CD8-positive, alpha-beta memory T cell (primary cell): Measurements from ENCODE around the gene CABP2. TPM values are rescaled to one million over a fixed set of nuclear protein-coding genes. Genes with fewer than 3 reads are reported as not detected.
"Not testable (repeated sequence)": the region's sequence is repeated elsewhere in the genome, so short reads cannot be mapped to it uniquely, and the experiment has no call there.

Source experiments
- CTCF ChIA-PET: fragments of 350-600 bp; sonication (Branson Sonifier 250); formaldehyde crosslinking; loops from one replicate; lab custom pipeline; 2021; ENCODE audit warnings: antibody characterized with exemption; lab: Charles Lee
- POLR2A ChIA-PET: fragments of 350-600 bp; sonication (Branson Sonifier 250); formaldehyde crosslinking; loops from one replicate; lab custom pipeline; 2021; ENCODE audit warnings: antibody characterized with exemption; lab: Charles Lee
- DNase-seq, 5 donors: peaks; one replicate each; pipeline versions ENCODE4 v3.0.0 to v3.0.0-alpha.2; 2020 to 2022; ENCODE audit warnings: mixed read lengths in 1 of 5
- H3K27ac ChIP-seq: one replicate; pipeline ENCODE4 v1.7.0; 2013; ENCODE audit warnings: low read depth, mild to moderate bottlenecking, low read length, moderate library complexity
- H3K27me3 ChIP-seq: 2 replicates; pipeline ENCODE4 v1.7.0; 2013; ENCODE audit warnings: low read length, mild to moderate bottlenecking; ENCODE audit not compliant: insufficient read depth, poor library complexity, severe bottlenecking
- H3K36me3 ChIP-seq: 2 replicates; pipeline ENCODE4 v1.7.0; 2013; ENCODE audit warnings: mild to moderate bottlenecking, low read length, moderate library complexity; ENCODE audit not compliant: insufficient read depth
- H3K4me1 ChIP-seq: 2 replicates; pipeline ENCODE4 v1.7.0; 2013; ENCODE audit warnings: mild to moderate bottlenecking, low read length, moderate library complexity; ENCODE audit not compliant: insufficient read depth
- H3K4me3 ChIP-seq: 2 replicates; pipeline ENCODE4 v1.7.0; 2013; ENCODE audit warnings: mild to moderate bottlenecking, low read length
- H3K9me3 ChIP-seq: 2 replicates; pipeline ENCODE4 v1.7.0; 2013; ENCODE audit warnings: mild to moderate bottlenecking, low read length
- H3K27ac Mint-ChIP-seq, 8 donors: one replicate each; pipeline ENCODE4 v1.8.0; 2020 to 2021; ENCODE audit warnings: mixed read lengths in 8 of 8, mild to moderate bottlenecking in 6 of 8, inconsistent platforms in 3 of 8, moderate library complexity in 3 of 8
- H3K27me3 Mint-ChIP-seq, 2 donors: one replicate each; pipeline ENCODE4 v1.8.0; 2020 to 2021; ENCODE audit warnings: mixed read lengths in 2 of 2, mild to moderate bottlenecking in 1 of 2, moderate library complexity in 1 of 2
- H3K36me3 Mint-ChIP-seq, 3 donors: one replicate each; pipeline ENCODE4 v1.8.0; 2020 to 2021; ENCODE audit warnings: mixed read lengths in 3 of 3, inconsistent platforms in 1 of 3, mild to moderate bottlenecking in 1 of 3
- H3K4me1 Mint-ChIP-seq, 3 donors: one replicate each; pipeline ENCODE4 v1.8.0; 2020 to 2021; ENCODE audit warnings: mixed read lengths in 3 of 3, inconsistent platforms in 1 of 3, mild to moderate bottlenecking in 1 of 3
- H3K4me3 Mint-ChIP-seq, 7 donors: one replicate each; pipeline ENCODE4 v1.8.0; 2020 to 2021; ENCODE audit warnings: mixed read lengths in 7 of 7, mild to moderate bottlenecking in 6 of 7, moderate library complexity in 4 of 7, inconsistent platforms in 2 of 7
- H3K9me3 Mint-ChIP-seq, 5 donors: one replicate each; pipeline ENCODE4 v1.8.0; 2020 to 2022; ENCODE audit warnings: mixed read lengths in 5 of 5, mild to moderate bottlenecking in 3 of 5, moderate library complexity in 2 of 5, inconsistent platforms in 1 of 5
- polyA plus RNA-seq: library from polyadenylated mRNA; unstranded; fragments of 300-500 nt; fragmentation: Illumina TruSeq; gene quantifications from one replicate; pipeline ENCODE4 v1.2.3, GENCODE V29; 2021
- total RNA-seq, 2 experiments: library from RNA; stranded (reverse); gene quantifications; one replicate each; pipeline ENCODE4 v1.2.3, GENCODE V29; 2021

CABP2 gene
- total and polyA plus RNA-seq, 3 experiments from 2014 or later = not detected

DNA sequence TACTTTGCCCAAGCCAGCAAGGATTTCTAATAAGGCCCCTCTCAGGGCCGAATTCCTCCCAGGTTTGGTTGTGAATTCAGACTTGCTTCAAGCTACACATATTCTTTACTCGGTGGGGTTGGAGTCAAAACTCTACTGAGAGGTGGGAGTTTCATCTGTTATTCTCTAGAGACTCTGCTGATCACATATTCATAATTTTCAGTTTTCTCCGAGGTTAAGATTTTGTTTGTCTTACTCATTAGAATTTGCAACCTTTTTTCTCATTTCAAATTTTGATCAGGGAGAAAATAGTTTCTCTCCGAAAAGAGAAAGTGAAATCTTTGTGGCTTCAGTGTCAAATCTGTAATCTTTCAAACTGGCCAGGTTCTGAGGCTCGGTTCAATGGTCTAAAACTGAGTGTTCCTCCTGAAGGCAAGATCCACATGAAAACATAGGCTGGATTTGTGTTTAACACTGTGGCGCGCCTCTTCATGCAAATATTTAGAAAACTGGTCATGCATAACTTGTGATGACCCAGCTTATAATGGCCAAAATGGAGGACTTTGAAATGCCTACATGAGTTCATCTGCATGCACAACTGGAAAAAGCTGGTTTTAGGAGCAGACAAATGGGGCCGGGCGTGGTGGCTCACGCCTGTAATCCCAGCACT, 38.8 kb upstream of the CABP2 start:
- DNase-seq = no peak
- Mint-ChIP-seq H3K9me3 (no peaks in the 10 kb centered on the region), H3K36me3 (no peaks in the 10 kb centered on the region), H3K4me1 (peaks cover 0 to 12% (median 12%) of the 10 kb centered on the region in 3 donors), H3K27me3 (peaks cover 15 to 16% of the 10 kb centered on the region in 2 donors), H3K4me3 (peak overlapping the region in 4 of 7 donors; percentile 3 to 55 (median 29)), H3K27ac (peak overlapping the region in 4 of 8 donors; percentile 48 to 90 (median 61))
- Histone ChIP-seq H3K4me3 (no peak overlapping the region), H3K27me3 (no peaks in the 10 kb centered on the region), H3K27ac (no peak overlapping the region), H3K9me3 (no peaks in the 10 kb centered on the region), H3K36me3 (no peaks in the 10 kb centered on the region), H3K4me1 (no peaks in the 10 kb centered on the region)
- ChIA-PET CTCF (interaction anchor here (1.3 kb wide), 1 partner anchor 52 kb away, joined by 3 read pairs; no protein-coding TSS in a partner anchor), POLR2A (no interaction called here)

DNA sequence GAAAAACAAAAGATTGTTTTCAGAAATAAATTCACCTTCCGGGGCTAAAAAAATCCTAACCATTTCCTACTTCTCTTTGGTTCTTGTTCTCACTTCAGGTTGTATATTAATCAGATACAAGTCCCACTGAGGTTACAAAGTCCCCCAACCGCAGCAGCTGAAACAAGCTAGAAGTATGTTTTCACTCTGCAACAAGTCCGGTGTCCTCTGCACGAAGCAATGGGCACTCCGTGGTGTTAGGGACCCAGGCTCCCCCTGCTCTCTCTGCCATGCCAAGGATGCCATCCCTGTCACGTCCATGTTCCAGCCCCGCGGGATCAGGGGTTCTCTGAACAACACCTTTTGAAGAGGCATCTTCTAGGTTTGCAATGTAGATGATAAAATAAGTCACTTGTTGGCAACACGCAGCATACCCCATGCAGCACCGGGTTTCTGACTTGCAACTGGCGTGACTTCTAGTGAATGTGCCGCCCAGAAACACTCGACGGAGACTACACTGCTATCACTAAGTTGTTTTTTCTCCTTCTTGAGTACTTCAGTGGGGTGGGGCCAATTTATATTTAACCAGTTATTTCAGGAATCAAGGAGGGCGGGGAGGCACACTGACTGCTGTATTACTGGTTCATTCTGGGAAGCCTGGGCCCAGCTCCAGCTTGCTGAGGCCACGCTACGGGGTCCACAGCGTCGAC, 35.0 kb upstream of the CABP2 start:
- no peaks in the 10 kb centered on the region for H3K4me1 ChIP-seq
- Mint-ChIP-seq H3K4me3 (no peak overlapping the region), H3K27ac (no peak overlapping the region), H3K4me1 (peaks cover 0 to 12% (median 12%) of the 10 kb centered on the region in 3 donors), H3K9me3 (no peaks in the 10 kb centered on the region), H3K27me3 (peaks cover 7 to 8% of the 10 kb centered on the region in 2 donors), H3K36me3 (peaks cover 0 to 2% (median 0%) of the 10 kb centered on the region in 3 donors)
- H3K4me3 ChIP-seq = no peak overlapping the region
- DNase-seq = no peak
- H3K27ac ChIP-seq = no peak overlapping the region
- no peaks in the 10 kb centered on the region for H3K36me3 ChIP-seq
- ChIA-PET CTCF (no interaction called here), POLR2A (no interaction called here)
- no peaks in the 10 kb centered on the region for H3K9me3 ChIP-seq
- no peaks in the 10 kb centered on the region for H3K27me3 ChIP-seq

DNA sequence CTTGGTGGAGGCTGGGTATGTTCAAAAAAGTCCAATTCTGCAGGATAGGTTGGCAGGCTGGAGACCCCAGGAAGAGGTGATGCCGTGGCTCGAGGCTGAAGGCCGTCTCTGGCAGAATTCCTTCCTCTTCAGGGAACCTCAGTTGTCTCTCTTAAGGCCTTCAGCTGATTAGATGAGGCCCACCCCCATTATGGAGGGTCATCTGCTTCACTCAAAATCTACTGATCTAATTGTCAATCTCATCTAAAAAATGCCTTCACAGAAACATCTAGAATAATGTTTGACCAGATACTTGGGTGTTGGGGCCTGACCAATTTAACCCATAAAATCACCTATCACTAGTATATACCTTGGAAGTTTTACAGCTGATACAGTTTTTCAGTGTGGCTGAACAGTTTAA, 33.0 kb upstream of the CABP2 start:
- H3K27ac Mint-ChIP-seq = no peak overlapping the region
- no peak overlapping the region for H3K4me3 Mint-ChIP-seq
- Histone ChIP-seq H3K9me3 (no peaks in the 10 kb centered on the region), H3K36me3 (no peaks in the 10 kb centered on the region), H3K4me1 (no peaks in the 10 kb centered on the region), H3K27ac (no peak overlapping the region), H3K4me3 (no peak overlapping the region), H3K27me3 (no peaks in the 10 kb centered on the region)
- peaks cover 4% of the 10 kb centered on the region in 2 donors for H3K27me3 Mint-ChIP-seq
- no peaks in the 10 kb centered on the region for H3K9me3 Mint-ChIP-seq
- ChIA-PET CTCF (no interaction called here), POLR2A (no interaction called here)
- peaks cover 0 to 2% (median 0%) of the 10 kb centered on the region in 3 donors for H3K36me3 Mint-ChIP-seq
- no peaks in the 10 kb centered on the region for H3K4me1 Mint-ChIP-seq
- DNase-seq = no peak

DNA sequence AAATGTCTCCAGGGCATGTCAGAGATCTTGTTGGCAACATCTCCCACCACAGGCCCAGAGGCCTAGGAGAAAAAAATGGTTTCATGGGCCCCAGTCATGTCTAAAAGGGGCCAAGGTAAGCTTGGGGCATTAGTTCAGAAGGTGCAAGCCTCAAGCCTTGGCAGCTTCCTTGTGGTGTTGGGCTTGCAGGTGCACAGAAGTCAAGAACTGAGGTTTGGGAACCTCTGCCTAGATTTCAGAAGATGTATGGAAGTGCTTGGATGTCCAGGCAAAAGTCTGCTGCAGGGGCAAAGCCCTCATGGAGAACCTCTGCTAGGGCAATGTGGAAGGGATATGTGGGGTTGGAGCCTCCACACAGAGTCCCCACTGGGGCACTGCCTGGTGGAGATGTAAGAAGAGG, 28.5 kb upstream of the CABP2 start:
- CTCF ChIA-PET, POLR2A ChIA-PET, H3K4me3 Mint-ChIP-seq: not testable (repeated sequence)

DNA sequence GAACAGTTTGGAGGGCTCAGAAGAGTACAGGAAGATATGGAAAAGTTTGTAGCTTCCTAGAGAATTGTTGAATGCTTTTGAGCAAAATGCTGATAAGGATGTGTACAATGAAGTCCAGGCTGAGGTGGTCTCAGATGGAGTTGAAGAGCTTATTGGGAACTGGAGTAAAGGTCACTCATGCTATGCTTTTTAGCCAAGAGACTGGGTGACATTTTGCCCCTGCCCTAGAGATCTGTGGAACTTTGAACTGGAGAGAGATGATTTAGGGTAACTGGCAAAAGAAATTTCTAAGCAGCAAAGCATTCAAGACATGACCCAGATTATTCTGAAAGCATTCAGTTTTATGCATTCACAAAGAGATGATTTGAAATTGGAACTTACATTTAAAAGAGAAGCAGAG, 27.9 kb upstream of the CABP2 start:
- Histone ChIP-seq H3K27me3 (no peaks in the 10 kb centered on the region), H3K4me3 (no peak overlapping the region), H3K9me3 (no peaks in the 10 kb centered on the region), H3K27ac (no peak overlapping the region), H3K36me3 (no peaks in the 10 kb centered on the region), H3K4me1 (no peaks in the 10 kb centered on the region)
- Mint-ChIP-seq H3K4me1 (no peaks in the 10 kb centered on the region), H3K36me3 (peaks cover 0 to 2% (median 0%) of the 10 kb centered on the region in 3 donors), H3K27ac (peak overlapping the region in 1 of 8 donors; percentile 22), H3K27me3 (peaks cover 4% of the 10 kb centered on the region in 2 donors), H3K9me3 (peaks cover 0 to 2% (median 0%) of the 10 kb centered on the region in 5 donors), H3K4me3 (no peak overlapping the region)
- DNase-seq = no peak
- ChIA-PET POLR2A (no interaction called here), CTCF (no interaction called here)

More for the DNA sequence above, 28.5 kb upstream of the CABP2 start:
- DNase-seq, H3K36me3 Mint-ChIP-seq, H3K9me3 ChIP-seq, H3K4me1 Mint-ChIP-seq, H3K4me1 ChIP-seq, H3K36me3 ChIP-seq, H3K27ac ChIP-seq, H3K27me3 Mint-ChIP-seq, H3K27ac Mint-ChIP-seq, H3K4me3 ChIP-seq, H3K27me3 ChIP-seq, H3K9me3 Mint-ChIP-seq: not testable (repeated sequence)

DNA sequence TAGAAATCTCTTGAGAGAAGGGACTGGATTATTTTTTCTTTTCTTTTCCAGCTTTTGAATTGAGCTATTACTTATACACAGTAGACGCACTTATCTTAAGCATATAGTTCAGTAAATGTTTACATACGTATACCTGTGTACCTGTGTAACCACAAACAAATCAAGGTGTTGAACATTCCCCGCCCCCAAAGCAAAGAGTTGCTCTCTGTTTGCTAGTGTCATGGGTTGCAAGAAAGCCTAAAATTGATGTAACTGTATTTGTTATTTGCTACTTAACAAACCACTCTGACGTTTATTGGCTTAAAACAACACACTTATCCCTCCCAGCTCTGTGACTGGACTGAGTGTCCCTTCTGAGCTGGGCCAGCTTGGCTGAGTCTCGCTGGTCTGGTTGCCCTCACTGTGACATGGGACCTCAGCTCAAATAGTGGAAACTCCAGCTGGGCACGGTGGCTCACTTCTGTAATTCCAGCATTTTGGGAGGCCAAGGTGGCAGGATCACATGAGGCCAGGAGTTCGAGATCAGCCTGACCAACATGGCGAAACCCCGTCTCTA, 25.4 kb upstream of the CABP2 start:
- Histone ChIP-seq H3K27me3 (no peaks in the 10 kb centered on the region), H3K4me3 (no peak overlapping the region), H3K27ac (no peak overlapping the region), H3K36me3 (no peaks in the 10 kb centered on the region), H3K9me3 (no peaks in the 10 kb centered on the region), H3K4me1 (no peaks in the 10 kb centered on the region)
- Mint-ChIP-seq H3K27ac (no peak overlapping the region), H3K4me1 (no peaks in the 10 kb centered on the region), H3K36me3 (no peaks in the 10 kb centered on the region), H3K9me3 (peaks cover 0 to 2% (median 0%) of the 10 kb centered on the region in 5 donors), H3K27me3 (peaks cover 4% of the 10 kb centered on the region in 2 donors), H3K4me3 (no peak overlapping the region)
- ChIA-PET CTCF (no interaction called here), POLR2A (no interaction called here)
- DNase-seq = no peak

DNA sequence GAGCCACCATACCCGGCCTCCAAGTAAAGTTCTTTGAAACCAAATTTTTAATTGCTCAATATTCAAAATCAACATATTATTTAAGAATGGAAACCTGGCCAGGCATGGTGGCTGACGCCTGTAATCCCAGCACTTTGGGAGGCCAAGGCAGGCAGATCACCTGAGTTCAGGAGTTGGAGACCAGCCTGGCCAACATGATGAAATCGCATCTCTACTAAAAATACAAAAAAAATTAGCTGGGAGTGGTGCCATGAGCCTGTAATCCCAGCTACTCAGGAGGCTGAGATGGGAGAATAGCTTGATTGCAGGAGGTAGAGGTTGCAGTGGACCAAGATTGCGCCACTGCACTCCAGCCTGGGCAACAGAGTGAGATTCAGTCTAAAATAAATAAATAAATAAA, 24.9 kb upstream of the CABP2 start:
- H3K36me3 Mint-ChIP-seq, H3K9me3 ChIP-seq, H3K27me3 Mint-ChIP-seq, H3K4me3 ChIP-seq, H3K27me3 ChIP-seq, CTCF ChIA-PET, POLR2A ChIA-PET, DNase-seq, H3K4me1 ChIP-seq, H3K27ac ChIP-seq, H3K4me1 Mint-ChIP-seq, H3K9me3 Mint-ChIP-seq, H3K36me3 ChIP-seq, H3K27ac Mint-ChIP-seq: not testable (repeated sequence)
- peak overlapping the region in 1 of 7 donors; percentile 2 for H3K4me3 Mint-ChIP-seq

DNA sequence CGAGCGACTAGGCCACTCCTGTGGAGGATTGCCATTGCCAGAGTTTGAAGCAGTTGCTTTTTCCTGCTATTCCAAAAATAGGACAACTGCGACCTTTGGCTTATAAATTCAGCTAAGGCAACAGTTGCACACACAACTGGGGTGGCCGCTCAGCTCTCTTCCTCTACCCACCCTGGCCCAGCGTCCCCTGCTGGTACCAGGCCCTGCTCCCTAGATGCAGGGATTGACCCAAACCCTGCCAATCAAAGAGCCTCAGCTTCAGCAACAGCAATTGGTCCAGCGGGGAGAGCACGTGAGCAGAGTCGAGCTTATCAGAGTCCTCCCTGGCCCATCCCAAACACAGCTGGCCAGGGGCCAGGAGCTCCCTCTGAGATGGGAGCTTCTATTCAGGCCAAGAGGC, 22.0 kb upstream of the CABP2 start:
- Mint-ChIP-seq H3K27me3 (peaks cover 0 to 4% of the 10 kb centered on the region in 2 donors), H3K36me3 (no peaks in the 10 kb centered on the region), H3K9me3 (peaks cover 0 to under 1% (median 0%) of the 10 kb centered on the region in 5 donors), H3K4me3 (no peak overlapping the region), H3K27ac (peak overlapping the region in 1 of 8 donors; percentile 46), H3K4me1 (no peaks in the 10 kb centered on the region)
- Histone ChIP-seq H3K4me3 (no peak overlapping the region), H3K9me3 (no peaks in the 10 kb centered on the region), H3K36me3 (no peaks in the 10 kb centered on the region), H3K4me1 (no peaks in the 10 kb centered on the region), H3K27me3 (no peaks in the 10 kb centered on the region), H3K27ac (no peak overlapping the region)
- ChIA-PET CTCF (no interaction called here), POLR2A (no interaction called here)
- no peak for DNase-seq
